Measurements from ENCODE around the gene SRGAP3.

SRGAP3 gene

DNA sequence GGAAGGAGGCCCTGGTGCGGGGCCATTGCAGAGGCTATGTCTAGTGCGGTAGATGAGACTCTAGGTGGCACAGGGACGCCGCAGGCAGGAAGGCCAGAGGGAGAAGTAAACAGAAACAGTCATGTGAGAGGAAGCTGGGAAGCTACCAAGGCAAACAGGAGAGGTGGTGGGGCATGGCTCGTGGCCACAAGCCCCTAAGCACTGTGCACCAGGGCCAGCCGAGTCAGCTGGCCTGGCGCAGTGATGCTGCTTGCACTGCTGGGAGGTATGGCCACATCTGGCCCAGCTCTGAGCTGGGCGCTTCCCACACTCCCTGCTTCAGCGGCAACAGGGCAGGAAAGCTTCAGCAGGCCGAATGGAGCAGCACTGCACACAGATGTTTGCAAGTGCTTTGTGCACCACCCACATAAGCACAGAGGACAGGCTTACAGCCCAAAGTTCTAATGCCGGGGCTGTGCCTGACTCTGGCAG, 76.6 kb downstream of the SRGAP3 start:
- Histone ChIP-seq H3K4me3 (ENCODE audit: low read depth, low read length) (no peak overlapping the region), H3K36me3 (ENCODE audit: control insufficient read depth in 2 of 2, insufficient read depth in 1 of 2, low read length in 2 of 2) (no peaks in the 10 kb centered on the region), H3K4me1 (ENCODE audit: control insufficient read depth, insufficient read depth, low read length) (no peaks in the 10 kb centered on the region), H3K27ac (ENCODE audit: extremely low read depth, low read depth, low read length) (no peak overlapping the region), H3K9me3 (ENCODE audit: control insufficient read depth, insufficient read depth, low read depth, low read length) (no peaks in the 10 kb centered on the region)
- CTCF ChIA-PET: no interaction called here
- POLR2A ChIA-PET: no interaction called here
- TF ChIP-seq ZNF184 (tag by site-specific recombination; IDR thresholded peaks at IDR 0.05) (no peak), KLF1 (tag by site-specific recombination; IDR thresholded peaks at IDR 0.05) (no peak), ZNF140 (tag by site-specific recombination; IDR thresholded peaks at IDR 0.05) (no peak), ZNF146 (tag by site-specific recombination; IDR thresholded peaks at IDR 0.05) (no peak), ZNF560 (tag by site-specific recombination; IDR thresholded peaks at IDR 0.05; ENCODE audit: borderline replicate concordance) (no peak), ZBTB8A (tag by site-specific recombination; IDR thresholded peaks at IDR 0.05) (no peak), ZNF530 (tag by site-specific recombination; IDR thresholded peaks at IDR 0.05; ENCODE audit: low read depth) (no peak), ZNF175 (tag by site-specific recombination; IDR thresholded peaks at IDR 0.05) (no peak), ZNF354C (tag by site-specific recombination; IDR thresholded peaks at IDR 0.05; ENCODE audit: borderline replicate concordance, low read depth) (no peak), GLIS2 (tag by site-specific recombination; IDR thresholded peaks at IDR 0.05) (no peak), ZNF510 (tag by site-specific recombination; IDR thresholded peaks at IDR 0.05; ENCODE audit: insufficient replicate concordance) (no peak), ZNF48 (tag by site-specific recombination; IDR thresholded peaks at IDR 0.05) (no peak), ZFHX2 (tag by site-specific recombination; conservative IDR thresholded peaks at IDR 0.05) (peak; percentile 55), ZFP37 (tag by site-specific recombination; IDR thresholded peaks at IDR 0.05) (no peak), ZNF843 (tag by site-specific recombination; IDR thresholded peaks at IDR 0.05) (no peak), ZNF10 (tag by site-specific recombination; IDR thresholded peaks at IDR 0.05) (no peak), BCL11B (tag by site-specific recombination; IDR thresholded peaks at IDR 0.05; ENCODE audit: low read depth) (no peak), ZNF404 (tag by site-specific recombination; IDR thresholded peaks at IDR 0.05) (no peak), EGR2 (tag by site-specific recombination; IDR thresholded peaks at IDR 0.05; ENCODE audit: low read depth) (0 out of 2 replicates have a peak, but pooled peaks have one; percentile 46), ZNF777 (tag by site-specific recombination; IDR thresholded peaks at IDR 0.05; ENCODE audit: borderline replicate concordance) (no peak)
- TF ChIP-seq, protein P1, sequence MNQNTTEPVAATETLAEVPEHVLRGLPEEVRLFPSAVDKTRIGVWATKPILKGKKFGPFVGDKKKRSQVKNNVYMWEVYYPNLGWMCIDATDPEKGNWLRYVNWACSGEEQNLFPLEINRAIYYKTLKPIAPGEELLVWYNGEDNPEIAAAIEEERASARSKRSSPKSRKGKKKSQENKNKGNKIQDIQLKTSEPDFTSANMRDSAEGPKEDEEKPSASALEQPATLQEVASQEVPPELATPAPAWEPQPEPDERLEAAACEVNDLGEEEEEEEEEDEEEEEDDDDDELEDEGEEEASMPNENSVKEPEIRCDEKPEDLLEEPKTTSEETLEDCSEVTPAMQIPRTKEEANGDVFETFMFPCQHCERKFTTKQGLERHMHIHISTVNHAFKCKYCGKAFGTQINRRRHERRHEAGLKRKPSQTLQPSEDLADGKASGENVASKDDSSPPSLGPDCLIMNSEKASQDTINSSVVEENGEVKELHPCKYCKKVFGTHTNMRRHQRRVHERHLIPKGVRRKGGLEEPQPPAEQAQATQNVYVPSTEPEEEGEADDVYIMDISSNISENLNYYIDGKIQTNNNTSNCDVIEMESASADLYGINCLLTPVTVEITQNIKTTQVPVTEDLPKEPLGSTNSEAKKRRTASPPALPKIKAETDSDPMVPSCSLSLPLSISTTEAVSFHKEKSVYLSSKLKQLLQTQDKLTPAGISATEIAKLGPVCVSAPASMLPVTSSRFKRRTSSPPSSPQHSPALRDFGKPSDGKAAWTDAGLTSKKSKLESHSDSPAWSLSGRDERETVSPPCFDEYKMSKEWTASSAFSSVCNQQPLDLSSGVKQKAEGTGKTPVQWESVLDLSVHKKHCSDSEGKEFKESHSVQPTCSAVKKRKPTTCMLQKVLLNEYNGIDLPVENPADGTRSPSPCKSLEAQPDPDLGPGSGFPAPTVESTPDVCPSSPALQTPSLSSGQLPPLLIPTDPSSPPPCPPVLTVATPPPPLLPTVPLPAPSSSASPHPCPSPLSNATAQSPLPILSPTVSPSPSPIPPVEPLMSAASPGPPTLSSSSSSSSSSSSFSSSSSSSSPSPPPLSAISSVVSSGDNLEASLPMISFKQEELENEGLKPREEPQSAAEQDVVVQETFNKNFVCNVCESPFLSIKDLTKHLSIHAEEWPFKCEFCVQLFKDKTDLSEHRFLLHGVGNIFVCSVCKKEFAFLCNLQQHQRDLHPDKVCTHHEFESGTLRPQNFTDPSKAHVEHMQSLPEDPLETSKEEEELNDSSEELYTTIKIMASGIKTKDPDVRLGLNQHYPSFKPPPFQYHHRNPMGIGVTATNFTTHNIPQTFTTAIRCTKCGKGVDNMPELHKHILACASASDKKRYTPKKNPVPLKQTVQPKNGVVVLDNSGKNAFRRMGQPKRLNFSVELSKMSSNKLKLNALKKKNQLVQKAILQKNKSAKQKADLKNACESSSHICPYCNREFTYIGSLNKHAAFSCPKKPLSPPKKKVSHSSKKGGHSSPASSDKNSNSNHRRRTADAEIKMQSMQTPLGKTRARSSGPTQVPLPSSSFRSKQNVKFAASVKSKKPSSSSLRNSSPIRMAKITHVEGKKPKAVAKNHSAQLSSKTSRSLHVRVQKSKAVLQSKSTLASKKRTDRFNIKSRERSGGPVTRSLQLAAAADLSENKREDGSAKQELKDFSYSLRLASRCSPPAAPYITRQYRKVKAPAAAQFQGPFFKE (tag by site-specific recombination; IDR thresholded peaks at IDR 0.05; ENCODE audit: borderline replicate concordance): no peak
- TF ChIP-seq, protein P2, sequence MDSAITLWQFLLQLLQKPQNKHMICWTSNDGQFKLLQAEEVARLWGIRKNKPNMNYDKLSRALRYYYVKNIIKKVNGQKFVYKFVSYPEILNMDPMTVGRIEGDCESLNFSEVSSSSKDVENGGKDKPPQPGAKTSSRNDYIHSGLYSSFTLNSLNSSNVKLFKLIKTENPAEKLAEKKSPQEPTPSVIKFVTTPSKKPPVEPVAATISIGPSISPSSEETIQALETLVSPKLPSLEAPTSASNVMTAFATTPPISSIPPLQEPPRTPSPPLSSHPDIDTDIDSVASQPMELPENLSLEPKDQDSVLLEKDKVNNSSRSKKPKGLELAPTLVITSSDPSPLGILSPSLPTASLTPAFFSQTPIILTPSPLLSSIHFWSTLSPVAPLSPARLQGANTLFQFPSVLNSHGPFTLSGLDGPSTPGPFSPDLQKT (IDR thresholded peaks at IDR 0.05; ENCODE audit: borderline replicate concordance, low read depth, low read length): no peak
- TF ChIP-seq, protein P3, sequence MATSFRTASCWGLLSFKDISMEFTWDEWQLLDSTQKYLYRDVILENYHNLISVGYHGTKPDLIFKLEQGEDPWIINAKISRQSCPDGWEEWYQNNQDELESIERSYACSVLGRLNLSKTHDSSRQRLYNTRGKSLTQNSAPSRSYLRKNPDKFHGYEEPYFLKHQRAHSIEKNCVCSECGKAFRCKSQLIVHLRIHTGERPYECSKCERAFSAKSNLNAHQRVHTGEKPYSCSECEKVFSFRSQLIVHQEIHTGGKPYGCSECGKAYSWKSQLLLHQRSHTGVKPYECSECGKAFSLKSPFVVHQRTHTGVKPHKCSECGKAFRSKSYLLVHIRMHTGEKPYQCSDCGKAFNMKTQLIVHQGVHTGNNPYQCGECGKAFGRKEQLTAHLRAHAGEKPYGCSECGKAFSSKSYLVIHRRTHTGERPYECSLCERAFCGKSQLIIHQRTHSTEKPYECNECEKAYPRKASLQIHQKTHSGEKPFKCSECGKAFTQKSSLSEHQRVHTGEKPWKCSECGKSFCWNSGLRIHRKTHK (tag by site-specific recombination; IDR thresholded peaks at IDR 0.05): no peak
- TF ChIP-seq, protein P4, sequence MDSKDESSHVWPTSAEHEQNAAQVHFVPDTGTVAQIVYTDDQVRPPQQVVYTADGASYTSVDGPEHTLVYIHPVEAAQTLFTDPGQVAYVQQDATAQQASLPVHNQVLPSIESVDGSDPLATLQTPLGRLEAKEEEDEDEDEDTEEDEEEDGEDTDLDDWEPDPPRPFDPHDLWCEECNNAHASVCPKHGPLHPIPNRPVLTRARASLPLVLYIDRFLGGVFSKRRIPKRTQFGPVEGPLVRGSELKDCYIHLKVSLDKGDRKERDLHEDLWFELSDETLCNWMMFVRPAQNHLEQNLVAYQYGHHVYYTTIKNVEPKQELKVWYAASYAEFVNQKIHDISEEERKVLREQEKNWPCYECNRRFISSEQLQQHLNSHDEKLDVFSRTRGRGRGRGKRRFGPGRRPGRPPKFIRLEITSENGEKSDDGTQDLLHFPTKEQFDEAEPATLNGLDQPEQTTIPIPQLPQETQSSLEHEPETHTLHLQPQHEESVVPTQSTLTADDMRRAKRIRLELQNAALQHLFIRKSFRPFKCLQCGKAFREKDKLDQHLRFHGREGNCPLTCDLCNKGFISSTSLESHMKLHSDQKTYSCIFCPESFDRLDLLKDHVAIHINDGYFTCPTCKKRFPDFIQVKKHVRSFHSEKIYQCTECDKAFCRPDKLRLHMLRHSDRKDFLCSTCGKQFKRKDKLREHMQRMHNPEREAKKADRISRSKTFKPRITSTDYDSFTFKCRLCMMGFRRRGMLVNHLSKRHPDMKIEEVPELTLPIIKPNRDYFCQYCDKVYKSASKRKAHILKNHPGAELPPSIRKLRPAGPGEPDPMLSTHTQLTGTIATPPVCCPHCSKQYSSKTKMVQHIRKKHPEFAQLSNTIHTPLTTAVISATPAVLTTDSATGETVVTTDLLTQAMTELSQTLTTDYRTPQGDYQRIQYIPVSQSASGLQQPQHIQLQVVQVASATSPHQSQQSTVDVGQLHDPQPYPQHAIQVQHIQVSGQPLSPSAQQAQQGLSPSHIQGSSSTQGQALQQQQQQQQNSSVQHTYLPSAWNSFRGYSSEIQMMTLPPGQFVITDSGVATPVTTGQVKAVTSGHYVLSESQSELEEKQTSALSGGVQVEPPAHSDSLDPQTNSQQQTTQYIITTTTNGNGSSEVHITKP (tag by site-specific recombination; IDR thresholded peaks at IDR 0.05): peak; percentile 37; the same call in 1 of the 2 replicates
- TF ChIP-seq, protein P5, sequence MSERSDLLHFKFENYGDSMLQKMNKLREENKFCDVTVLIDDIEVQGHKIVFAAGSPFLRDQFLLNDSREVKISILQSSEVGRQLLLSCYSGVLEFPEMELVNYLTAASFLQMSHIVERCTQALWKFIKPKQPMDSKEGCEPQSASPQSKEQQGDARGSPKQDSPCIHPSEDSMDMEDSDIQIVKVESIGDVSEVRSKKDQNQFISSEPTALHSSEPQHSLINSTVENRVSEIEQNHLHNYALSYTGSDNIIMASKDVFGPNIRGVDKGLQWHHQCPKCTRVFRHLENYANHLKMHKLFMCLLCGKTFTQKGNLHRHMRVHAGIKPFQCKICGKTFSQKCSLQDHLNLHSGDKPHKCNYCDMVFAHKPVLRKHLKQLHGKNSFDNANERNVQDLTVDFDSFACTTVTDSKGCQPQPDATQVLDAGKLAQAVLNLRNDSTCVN (tag by site-specific recombination; optimal IDR thresholded peaks at IDR 0.05): no peak
